ENCODE data around the gene WDR31.

DNA sequence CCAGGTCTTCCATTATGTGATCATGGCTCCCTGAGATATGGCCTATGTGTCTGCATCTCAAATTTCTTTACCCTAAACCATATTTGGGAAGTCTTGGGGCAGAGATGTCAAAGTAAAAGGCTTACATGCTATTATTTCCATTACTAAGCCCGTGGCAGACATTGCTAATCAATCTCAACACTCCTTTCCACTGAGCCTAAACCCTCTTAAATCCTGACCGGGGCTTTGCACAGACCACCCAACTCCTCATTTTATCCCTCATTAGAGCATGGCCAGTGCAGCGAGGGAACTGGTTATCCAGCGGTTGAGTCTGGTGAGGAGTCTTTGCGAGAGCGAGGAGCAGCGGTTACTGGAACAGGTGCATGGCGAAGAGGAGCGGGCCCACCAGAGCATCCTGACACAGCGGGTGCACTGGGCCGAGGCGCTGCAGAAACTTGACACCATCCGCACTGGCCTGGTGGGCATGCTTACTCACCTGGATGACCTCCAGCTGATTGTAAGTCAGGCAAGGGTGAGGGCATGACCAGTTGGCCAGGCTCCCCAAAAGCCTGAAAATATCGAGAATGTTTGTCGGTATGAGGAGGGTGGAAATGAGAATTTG lies 20.3 kb upstream of the WDR31 start:
- no peak for TF ChIP-seq GATA2 (IDR thresholded peaks at IDR 0.05; ENCODE audit: low read depth, low read length)
- TF ChIP-seq GATA3 (IDR thresholded peaks at IDR 0.05; ENCODE audit: low read depth, low read length) = no peak
